HG03460 (cell line): ENCODE results near the gene RARRES2.
"Not testable (repeated sequence)": the region's sequence is repeated elsewhere in the genome, so short reads cannot be mapped to it uniquely, and the experiment has no call there.

Experiments used
- ATAC-seq: cut with Tn5 transposase; IDR thresholded peaks from one replicate; pipeline ENCODE4 v1.9.1; 2021; ENCODE audit not compliant: unreplicated experiment

Gene RARRES2

GRCh38 chr7:150341263-150342120, at the start of gene RARRES2:
TSS of gene RARRES2 (minus strand) at chr7:150341629. CDS start at chr7:150340609, 1,020 bp downstream.
- no peak for ATAC-seq

- no peak for ATAC-seq
Measured at GRCh38 chr7:150390205-150390604, 48.8 kb upstream of the RARRES2 start.

DNA sequence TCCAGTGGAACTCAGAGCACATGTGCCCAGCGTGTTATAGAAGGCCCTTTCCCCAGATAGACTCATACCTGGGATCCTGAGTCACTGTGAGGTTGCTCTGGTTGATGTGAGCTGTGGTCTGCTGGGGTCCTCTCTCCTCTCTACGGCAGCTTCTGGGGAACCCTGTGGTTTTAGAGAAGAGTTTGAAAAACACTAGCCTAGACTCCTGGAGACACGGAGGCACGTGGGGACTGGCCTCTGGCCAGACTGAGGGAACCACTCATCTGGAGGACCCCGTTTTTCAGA, 48.0 kb upstream of the RARRES2 start:
- ATAC-seq = no peak

DNA sequence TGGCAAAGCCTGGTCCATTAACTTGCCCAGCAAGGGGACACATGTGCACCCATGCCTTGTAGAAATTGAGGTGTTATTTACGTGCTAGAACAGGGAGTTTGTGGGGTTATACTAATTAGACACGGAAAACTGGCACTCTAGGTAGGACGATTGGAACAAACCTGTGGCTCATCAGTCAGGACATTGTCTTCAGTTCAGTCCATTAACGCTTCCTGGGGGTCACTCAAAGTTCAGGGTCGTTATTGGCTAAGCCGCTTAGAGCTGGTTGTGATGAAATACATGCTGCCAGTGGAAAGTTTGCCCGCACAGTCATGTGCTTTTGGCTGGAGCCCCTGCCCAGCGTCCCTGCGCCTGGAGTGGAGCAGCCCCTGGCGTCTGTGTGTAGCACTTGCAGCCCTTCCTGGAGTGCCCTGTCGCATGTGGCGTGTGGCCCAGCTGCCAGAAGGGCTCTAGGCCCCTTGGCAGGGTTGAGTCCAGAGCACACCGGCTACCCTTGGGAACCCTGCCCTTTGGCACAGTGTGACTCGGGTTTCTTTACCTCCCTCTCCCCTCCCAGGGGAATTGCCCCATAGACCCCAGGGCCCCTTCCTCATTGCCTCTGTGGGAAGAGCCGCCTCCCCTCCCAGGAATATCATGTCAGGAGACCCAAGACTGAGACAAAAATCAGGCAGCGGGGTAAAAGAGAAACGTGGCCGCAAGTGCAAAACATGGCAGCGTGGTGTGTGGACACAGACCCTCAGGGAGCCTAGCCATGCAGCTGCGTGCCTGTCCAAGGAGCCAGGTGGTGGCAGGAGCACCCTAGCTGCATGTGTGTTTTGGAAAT, 47.5 kb upstream of the RARRES2 start:
- no peak for ATAC-seq

GRCh38 chr7:150388306-150388705, 46.9 kb upstream of the RARRES2 start:
- no peak for ATAC-seq

GRCh38 chr7:150385884-150386283, 44.5 kb upstream of the RARRES2 start:
- ATAC-seq = not testable (repeated sequence)

DNA sequence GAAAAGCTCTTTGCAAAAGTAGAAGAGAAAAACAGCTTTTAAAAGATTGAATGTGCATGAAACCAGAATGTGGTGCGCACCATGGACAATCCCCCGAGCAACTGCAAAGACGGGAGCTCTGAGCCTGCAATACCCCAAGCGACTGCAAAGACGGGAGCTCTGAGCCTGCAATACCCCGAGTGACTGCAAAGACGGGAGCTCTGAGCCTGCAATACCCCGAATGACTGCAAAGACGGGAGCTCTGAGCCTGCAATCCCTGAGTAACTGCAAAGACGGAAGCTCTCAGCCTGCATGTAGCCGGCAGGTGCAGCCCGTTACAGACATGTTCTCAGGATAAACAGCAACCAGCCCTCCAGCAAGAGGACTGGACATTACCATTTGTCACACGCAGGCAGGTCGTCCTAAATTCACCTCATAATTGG, 43.9 kb upstream of the RARRES2 start:
- ATAC-seq = no peak

DNA sequence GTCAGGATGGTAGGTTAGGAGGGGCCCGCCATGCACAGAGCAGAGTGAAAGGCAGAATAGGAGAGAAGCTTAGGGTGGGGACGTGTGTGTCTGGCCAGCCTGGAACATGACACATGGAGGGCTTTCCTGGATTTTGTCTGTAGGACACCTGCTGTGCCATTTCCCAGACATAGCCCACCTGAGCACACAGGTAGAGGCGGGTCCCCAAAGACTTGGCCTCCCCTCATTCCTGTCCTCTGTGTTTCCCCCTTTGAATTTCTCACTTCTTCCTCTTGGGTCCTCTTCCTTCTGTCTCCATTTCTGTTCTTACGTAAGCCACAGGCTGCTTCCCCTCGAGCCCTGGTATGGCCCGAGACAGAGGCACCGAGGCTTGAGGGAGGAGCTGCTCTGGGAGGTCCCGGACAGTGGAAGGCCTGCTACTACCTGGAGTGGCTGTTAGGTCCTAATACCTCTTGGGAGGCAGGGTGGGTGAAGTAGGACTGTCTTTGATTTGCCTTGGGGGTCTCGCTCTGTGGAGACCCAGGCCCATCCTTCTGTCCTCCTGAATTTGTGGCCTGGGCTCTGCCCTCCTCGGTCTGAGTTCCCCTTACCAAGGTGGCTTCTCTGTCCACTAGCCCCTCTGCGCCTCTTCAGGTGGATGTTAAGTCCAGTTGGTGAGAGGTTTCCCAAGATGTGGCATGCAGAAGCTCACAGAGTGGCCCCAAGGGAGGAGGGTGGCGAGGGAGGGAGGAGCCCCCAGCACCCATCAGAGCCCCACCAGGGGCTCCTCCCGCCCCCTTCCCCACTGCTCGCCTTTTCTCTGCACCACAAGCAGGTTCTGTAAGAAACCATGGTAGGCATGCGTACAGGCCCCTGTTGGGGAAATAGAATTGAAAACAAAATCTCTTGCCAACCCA, 43.2 kb upstream of the RARRES2 start:
- ATAC-seq = no peak

DNA sequence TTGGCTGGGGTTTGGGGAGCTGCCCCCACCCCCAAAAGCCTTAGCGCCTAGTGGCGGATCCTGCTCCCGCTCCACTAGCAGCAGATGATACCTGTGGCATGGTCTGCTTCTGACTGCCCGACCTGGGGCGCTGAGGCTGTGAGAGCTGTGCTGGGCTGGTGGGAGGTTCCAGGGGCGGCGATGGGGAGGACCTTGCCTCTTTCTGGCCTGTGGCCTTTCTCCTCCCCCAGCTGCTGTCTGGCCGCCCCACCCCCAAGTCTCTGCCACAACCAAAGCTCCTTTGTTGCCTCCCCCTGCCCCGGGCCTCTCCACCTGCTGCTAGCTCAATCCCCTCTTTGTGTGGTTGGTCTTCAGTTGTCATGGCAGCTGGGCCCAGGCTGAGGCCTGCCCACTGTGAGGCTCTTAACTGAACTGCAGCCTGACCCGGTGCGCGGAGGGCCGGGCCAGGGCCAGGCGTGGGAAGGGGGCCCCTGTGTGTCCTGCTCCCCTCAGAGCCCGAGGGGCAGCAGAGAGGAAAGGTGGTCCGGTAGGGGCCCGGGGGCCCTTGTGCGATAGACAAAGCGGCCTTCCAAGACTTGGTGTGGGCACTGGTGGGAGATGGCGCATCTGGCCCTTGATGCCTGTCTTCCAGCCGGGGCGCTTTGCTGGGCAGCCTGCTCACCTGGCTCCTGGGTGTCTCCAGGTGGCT, 42.4 kb upstream of the RARRES2 start:
- no peak for ATAC-seq

GRCh38 chr7:150382844-150383225, 41.4 kb upstream of the RARRES2 start:
- ATAC-seq = no peak

GRCh38 chr7:150382123-150382843, 40.9 kb upstream of the RARRES2 start:
- ATAC-seq = no peak

GRCh38 chr7:150381785-150382122, 40.3 kb upstream of the RARRES2 start:
- no peak for ATAC-seq

DNA sequence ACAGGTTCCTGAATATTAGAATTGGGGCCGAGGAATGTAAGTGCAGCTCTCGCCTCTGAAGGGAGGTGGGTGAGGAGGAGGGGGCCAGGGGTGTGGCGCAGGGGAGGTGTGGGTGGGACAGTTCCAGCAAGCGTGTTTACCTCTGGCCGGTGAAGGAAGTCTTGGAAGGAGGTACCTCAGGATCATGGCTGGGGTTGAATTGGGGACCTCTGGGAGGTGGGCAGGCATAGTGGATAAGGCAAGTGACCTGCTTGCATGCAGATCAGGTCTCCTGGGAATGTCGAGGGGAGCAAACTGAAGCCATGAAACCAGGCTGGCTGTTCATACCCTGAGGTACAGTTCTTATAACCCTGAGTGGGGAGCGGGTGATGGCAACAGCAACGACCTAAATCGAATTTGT, 39.7 kb upstream of the RARRES2 start:
- ATAC-seq = no peak

DNA sequence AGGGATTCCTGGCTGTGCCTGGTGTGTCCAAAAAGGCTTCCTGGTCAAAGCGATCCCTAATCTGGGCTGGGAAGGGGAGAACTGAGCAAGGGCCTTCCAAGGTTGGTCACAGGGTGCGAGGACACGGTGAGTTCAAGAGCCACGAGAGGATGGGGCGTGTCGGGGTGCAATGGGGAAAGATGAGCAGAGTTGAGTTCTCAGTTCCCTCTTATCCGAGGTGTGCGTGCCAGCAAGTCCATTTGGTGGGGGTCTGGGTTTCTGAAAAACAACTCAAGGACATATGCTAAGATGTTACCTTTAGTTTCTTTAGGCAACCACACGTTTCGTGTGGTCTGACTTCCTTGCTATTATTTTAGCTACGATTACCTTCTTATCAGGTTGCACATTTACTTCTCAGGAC, 39.0 kb upstream of the RARRES2 start:
- ATAC-seq = no peak

DNA sequence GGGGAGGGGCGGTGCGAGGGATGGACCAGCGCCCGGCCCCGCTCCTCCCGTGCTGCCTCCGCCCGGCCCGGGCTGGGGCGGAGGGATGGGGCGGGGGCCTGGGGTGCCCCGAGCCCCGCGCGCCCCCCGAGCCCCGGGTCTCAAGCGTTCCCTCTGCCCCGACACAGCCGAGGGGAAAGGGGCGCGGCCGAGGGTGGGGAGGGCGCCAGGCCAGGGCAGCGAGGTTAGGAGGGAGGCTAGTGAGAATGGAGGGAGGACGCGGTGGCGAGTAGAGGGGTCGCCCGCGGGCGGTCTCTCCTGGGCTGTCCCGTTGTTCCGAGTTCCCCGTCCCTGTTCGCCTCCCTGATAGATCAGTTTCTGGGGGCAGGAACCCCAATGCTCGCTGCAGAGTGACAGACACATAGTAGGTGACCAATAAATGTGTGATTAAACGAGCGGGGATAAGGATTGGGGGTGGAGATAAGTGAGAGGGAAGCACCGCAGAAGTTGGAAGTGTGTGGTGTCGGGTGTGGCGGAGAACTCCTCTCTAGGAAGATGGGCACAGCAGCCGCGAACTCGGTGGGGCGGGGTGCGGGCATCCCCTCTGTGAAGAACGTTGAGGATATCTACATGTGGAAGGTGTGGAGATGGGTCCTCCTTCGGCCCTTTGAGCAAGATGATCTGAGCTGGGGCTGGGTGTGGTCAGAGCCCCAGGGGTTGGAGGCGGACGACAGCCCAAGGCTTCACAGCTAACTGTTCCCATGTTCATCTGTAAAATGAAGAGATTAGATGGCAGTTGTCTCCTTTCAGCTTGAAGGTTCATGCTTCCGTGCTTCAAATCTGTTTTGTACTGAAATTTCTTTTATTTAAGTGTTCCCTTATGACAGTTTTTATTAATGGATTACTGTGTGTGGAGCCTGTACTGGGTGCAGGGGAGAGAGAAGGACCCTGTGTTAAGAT, 38.3 kb upstream of the RARRES2 start:
- ATAC-seq = peak; percentile 1

GRCh38 chr7:150378853-150379440, 37.5 kb upstream of the RARRES2 start, which contains the start of gene ZNF775:
TSS of gene ZNF775 (plus strand) at chr7:150379330. CDS start at chr7:150388471, 9,141 bp downstream.
- peak; percentile 66 for ATAC-seq

DNA sequence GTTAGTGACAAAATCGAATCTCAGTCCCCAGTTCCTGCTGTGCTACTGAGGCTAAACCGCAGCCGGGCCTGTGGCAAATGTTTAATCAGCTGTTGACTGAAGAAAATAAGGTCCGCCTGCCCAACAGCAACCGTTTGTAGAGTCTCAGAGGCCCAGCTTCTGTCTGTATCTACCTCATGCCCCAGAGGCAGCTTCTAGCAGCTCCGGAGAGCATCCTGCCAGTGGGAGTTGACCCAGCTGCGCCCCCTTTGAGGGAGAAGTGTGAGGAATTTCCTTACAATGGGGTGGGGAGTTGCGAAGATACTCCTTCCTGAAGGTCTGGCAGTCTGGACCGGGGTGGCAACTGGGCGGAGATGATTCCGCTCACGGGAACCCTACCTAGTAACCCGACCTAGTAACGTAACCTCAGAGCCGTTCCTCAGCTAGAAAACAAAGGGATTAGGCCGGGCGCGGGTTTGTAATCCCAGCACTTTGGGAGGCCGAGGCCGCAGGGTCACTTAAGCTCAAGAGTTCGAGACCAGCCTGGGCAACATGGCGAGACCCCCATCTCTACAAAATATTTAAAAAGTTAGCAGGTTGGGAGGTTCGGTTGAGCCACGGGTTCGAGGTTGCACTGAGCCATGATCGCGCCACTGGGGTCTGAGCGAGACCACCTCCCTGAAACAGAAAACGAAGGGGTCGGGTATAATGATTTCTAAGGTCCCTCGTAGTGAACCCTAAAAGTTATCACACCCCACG, 36.9 kb upstream of the RARRES2 start:
- peak; percentile 25 for ATAC-seq

DNA sequence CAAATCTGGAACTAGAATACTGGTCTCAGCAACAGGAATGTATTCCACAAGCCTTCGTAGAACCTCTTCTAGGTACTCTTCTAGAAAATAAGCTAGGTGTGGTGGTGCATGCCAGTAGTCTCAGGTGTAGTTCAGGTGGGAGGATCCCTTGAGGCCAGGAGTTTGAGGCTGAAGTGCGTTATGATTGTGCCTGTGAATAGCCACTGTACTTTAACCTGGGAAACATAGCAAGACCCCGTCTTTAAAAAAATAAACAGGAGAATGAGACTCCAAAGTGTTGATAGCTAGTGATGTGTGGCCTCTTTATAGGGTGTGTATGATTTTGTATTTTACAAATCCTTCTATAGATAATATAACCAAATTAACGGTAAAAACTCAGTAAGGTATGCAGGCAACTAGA, 36.2 kb upstream of the RARRES2 start:
- ATAC-seq = no peak
